Tibial artery (tissue), 4 donors: Measurements from ENCODE around the gene CHID1.

Source experiments
- DNase-seq, 2 donors: peaks; one replicate each; pipeline ENCODE4 v3.0.0-alpha.2; 2019
- H3K27ac ChIP-seq, 2 donors: fragments of 200-600 bp; sonication (generic) in 1 of 2; 1 replicate in 1 of 2; 2 replicates in 1 of 2; pipeline ENCODE4 v1.5.1; 2018 to 2019; ENCODE audit warnings: mild to moderate bottlenecking in 1 of 2
- H3K27me3 ChIP-seq, 2 donors: fragments of 200-600 bp; sonication (generic) in 1 of 2; one replicate each; pipeline versions ENCODE4 v1.5.1 to v1.6.0; 2016 to 2019
- H3K36me3 ChIP-seq, 3 donors: fragments of 200-600 bp; sonication (generic) in 2 of 3; one replicate each; pipeline ENCODE4 v1.5.1; 2016 to 2019; ENCODE audit warnings: mild to moderate bottlenecking in 2 of 3
- H3K4me1 ChIP-seq, 4 donors: fragments of 200-600 bp; sonication (generic) in 2 of 4; 1 replicate in 3 of 4; 2 replicates in 1 of 4; pipeline ENCODE4 v1.5.1; 2016 to 2019
- H3K4me3 ChIP-seq, 2 donors: fragments of 200-600 bp; sonication (generic) in 1 of 2; 1 replicate in 1 of 2; 2 replicates in 1 of 2; pipeline ENCODE4 v1.5.1; 2018 to 2019; ENCODE audit warnings: mild to moderate bottlenecking in 2 of 2
- H3K9me3 ChIP-seq, 3 donors: fragments of 200-600 bp; sonication (generic) in 1 of 3; one replicate each; pipeline ENCODE4 v1.5.1; 2016 to 2019
- intact Hi-C: fragments of 100-400 bp; cut with DNase I; formaldehyde crosslinking; loops from one replicate; pipeline ENCODE4 v1.15.0; 2023; ENCODE audit warnings: low total_unique reads
- TF ChIP-seq, protein P1 (sequence below), 2 experiments: fragments of 200-600 bp in 1 of 2; fragments of 450-650 bp in 1 of 2; IDR thresholded peaks; one replicate each; pipeline ENCODE4 v1.5.1; 2017 to 2019; ENCODE audit warnings: antibody characterized with exemption in 2 of 2, mild to moderate bottlenecking in 1 of 2, moderate library complexity in 1 of 2

Gene CHID1

GRCh38 chr11:845872-846495 lies 64.6 kb downstream of the CHID1 start:
- H3K27me3 ChIP-seq: peaks cover 0 to 25% of the 10 kb centered on the region in 2 donors
- no peaks in the 10 kb centered on the region for H3K9me3 ChIP-seq
- no peaks in the 10 kb centered on the region for H3K36me3 ChIP-seq
- TF ChIP-seq, protein P1, sequence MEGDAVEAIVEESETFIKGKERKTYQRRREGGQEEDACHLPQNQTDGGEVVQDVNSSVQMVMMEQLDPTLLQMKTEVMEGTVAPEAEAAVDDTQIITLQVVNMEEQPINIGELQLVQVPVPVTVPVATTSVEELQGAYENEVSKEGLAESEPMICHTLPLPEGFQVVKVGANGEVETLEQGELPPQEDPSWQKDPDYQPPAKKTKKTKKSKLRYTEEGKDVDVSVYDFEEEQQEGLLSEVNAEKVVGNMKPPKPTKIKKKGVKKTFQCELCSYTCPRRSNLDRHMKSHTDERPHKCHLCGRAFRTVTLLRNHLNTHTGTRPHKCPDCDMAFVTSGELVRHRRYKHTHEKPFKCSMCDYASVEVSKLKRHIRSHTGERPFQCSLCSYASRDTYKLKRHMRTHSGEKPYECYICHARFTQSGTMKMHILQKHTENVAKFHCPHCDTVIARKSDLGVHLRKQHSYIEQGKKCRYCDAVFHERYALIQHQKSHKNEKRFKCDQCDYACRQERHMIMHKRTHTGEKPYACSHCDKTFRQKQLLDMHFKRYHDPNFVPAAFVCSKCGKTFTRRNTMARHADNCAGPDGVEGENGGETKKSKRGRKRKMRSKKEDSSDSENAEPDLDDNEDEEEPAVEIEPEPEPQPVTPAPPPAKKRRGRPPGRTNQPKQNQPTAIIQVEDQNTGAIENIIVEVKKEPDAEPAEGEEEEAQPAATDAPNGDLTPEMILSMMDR (IDR thresholded peaks at IDR 0.05): no peak
- peak overlapping the region; percentile 88 to 95 for H3K27ac ChIP-seq
- DNase-seq: no peak
- no peak overlapping the region for H3K4me3 ChIP-seq
- intact Hi-C loops: no loop called here
- peaks cover 4 to 81% (median 74%) of the 10 kb centered on the region in 4 donors for H3K4me1 ChIP-seq

GRCh38 chr11:844693-845644 lies 65.6 kb downstream of the CHID1 start:
- Histone ChIP-seq H3K9me3 (no peaks in the 10 kb centered on the region), H3K36me3 (peaks cover under 1 to 10% (median 9%) of the 10 kb centered on the region in 3 donors), H3K4me3 (peak overlapping the region; percentile 98), H3K27ac (peak overlapping the region; percentile 88 to 95), H3K4me1 (peaks cover 4 to 81% (median 74%) of the 10 kb centered on the region in 4 donors), H3K27me3 (peaks cover 0 to 25% of the 10 kb centered on the region in 2 donors)
- TF ChIP-seq, protein P1 (IDR thresholded peaks at IDR 0.05): peak in 1 of 2 experiments; percentile 5
- peak; percentile 96 to 97 for DNase-seq
- intact Hi-C loops: loop anchor here (5.0 kb wide), 1 partner anchor 38 kb away; the partner anchor contains the start of genes PIDD1 and RPLP2

DNA sequence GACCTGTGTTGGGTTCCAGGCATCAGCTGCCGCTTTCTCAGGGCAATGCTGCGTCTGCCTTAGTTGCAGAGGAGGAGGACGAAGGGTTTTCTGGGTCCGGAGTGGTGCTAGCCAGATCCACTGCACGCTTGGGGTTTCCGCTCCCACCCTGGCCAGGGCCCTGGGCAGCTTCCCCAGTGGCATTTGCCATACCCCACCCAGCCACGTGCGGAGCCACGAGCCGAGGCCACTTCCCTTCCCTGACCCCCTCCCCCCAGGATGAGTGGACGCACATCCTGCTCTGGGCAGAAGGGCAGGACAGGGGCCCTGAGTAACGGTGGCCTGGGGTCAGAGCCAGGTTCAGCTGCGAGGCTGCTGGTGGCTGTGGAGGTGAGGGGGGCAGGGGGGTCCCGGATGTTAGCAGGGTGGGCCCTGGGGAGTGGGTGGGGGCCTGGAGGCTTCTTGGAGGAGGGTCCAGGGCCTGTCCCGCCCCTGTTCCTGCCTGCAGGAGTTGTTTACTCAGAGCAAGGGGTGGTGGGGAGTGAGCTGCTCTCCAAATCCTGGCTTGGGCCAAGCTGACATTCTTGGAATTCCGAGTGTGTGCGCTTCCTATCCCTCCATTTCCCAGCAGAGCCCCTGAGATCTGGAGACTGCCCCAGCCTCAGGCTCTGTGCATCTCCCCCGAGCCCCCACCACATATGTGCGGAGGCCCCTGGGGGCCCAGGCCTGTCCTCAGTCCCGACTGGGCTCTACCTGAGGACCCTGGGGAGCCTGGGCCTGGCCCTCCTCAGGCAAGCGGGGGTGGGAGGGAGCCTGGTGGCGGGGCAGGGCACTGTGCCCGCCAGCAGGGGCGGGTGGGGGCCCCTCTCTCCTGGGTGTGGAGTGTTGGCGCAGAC lies 66.6 kb downstream of the CHID1 start:
- TF ChIP-seq, protein P1 (IDR thresholded peaks at IDR 0.05): peak in 1 of 2 experiments; percentile 12
- Histone ChIP-seq H3K27me3 (peaks cover 0 to 20% of the 10 kb centered on the region in 2 donors), H3K9me3 (no peaks in the 10 kb centered on the region), H3K27ac (peak overlapping the region; percentile 88 to 95), H3K36me3 (peaks cover 10 to 19% (median 18%) of the 10 kb centered on the region in 3 donors), H3K4me1 (peaks cover 4 to 82% (median 67%) of the 10 kb centered on the region in 4 donors), H3K4me3 (peak overlapping the region; percentile 98)
- intact Hi-C loops: loop anchor here (5.0 kb wide), 1 partner anchor 37 kb away; the partner anchor contains the start of genes PIDD1 and RPLP2
- peak; percentile 98 for DNase-seq

- peak overlapping the region; percentile 98 for H3K4me3 ChIP-seq
- peaks cover 18 to 27% (median 26%) of the 10 kb centered on the region in 3 donors for H3K36me3 ChIP-seq
- peak overlapping the region; percentile 88 to 95 for H3K27ac ChIP-seq
- no peaks in the 10 kb centered on the region for H3K9me3 ChIP-seq
- TF ChIP-seq, protein P1 (IDR thresholded peaks at IDR 0.05): no peak
- intact Hi-C loops: loop anchor here (5.0 kb wide), 1 partner anchor 36 kb away; the partner anchor contains the start of genes PIDD1 and RPLP2
- DNase-seq: no peak
- H3K4me1 ChIP-seq: peaks cover 4 to 82% (median 62%) of the 10 kb centered on the region in 4 donors
- peaks cover 0 to 11% of the 10 kb centered on the region in 2 donors for H3K27me3 ChIP-seq
Measured at GRCh38 chr11:843086-843734, 67.4 kb downstream of the CHID1 start.
